NCI-H1694 (cell line): ENCODE results near the gene CD6.

Experiments
- DNase-seq: peaks from one replicate; lab custom pipeline; 2025; lab: John Stamatoyannopoulos, UW

CD6 gene

GRCh38 chr11:60971520-60971919 is at the start of gene CD6:
Gene CD6, plus strand, starts transcription at chr11:60971680. Its CDS starts 186 bp downstream, at chr11:60971866.
- no peak for DNase-seq

GRCh38 chr11:60921777-60922335 is 49.6 kb upstream of the CD6 start:
- DNase-seq = no peak

GRCh38 chr11:60922906-60923305 is 48.6 kb upstream of the CD6 start:
- no peak for DNase-seq

GRCh38 chr11:60923326-60923725 is 48.2 kb upstream of the CD6 start:
- no peak for DNase-seq

- no peak for DNase-seq
Measured at GRCh38 chr11:60923800-60924109, 47.7 kb upstream of the CD6 start.

GRCh38 chr11:60924110-60924905 is 47.2 kb upstream of the CD6 start, which contains the start of gene TMEM132A:
Gene TMEM132A, plus strand, starts transcription at chr11:60924460. Its CDS starts 174 bp downstream, at chr11:60924634.
- DNase-seq = peak; percentile 46

- DNase-seq = no peak
Measured at GRCh38 chr11:60924906-60925853, 46.3 kb upstream of the CD6 start.

- no peak for DNase-seq
Measured at GRCh38 chr11:60925868-60926267, 45.6 kb upstream of the CD6 start.

- no peak for DNase-seq
Measured at GRCh38 chr11:60926500-60926899, 45.0 kb upstream of the CD6 start.

GRCh38 chr11:60927061-60927592 is 44.4 kb upstream of the CD6 start:
- DNase-seq = no peak

GRCh38 chr11:60927600-60927999 is 43.9 kb upstream of the CD6 start:
- DNase-seq = no peak

GRCh38 chr11:60928563-60929001 is 42.9 kb upstream of the CD6 start:
- no peak for DNase-seq

- no peak for DNase-seq
Measured at GRCh38 chr11:60929764-60930163, 41.7 kb upstream of the CD6 start.

- DNase-seq = no peak
Measured at GRCh38 chr11:60930394-60930793, 41.1 kb upstream of the CD6 start.

GRCh38 chr11:60931917-60932316 is 39.6 kb upstream of the CD6 start:
- no peak for DNase-seq

- no peak for DNase-seq
Measured at GRCh38 chr11:60932605-60933356, 38.7 kb upstream of the CD6 start.

GRCh38 chr11:60933416-60934123 is 37.9 kb upstream of the CD6 start:
- DNase-seq = no peak

GRCh38 chr11:60934124-60934789 is 37.2 kb upstream of the CD6 start:
- DNase-seq = no peak

GRCh38 chr11:60934790-60935605 is 36.5 kb upstream of the CD6 start:
- DNase-seq = no peak
